ENCODE results near the gene CMSS1.

The CMSS1 gene

DNA sequence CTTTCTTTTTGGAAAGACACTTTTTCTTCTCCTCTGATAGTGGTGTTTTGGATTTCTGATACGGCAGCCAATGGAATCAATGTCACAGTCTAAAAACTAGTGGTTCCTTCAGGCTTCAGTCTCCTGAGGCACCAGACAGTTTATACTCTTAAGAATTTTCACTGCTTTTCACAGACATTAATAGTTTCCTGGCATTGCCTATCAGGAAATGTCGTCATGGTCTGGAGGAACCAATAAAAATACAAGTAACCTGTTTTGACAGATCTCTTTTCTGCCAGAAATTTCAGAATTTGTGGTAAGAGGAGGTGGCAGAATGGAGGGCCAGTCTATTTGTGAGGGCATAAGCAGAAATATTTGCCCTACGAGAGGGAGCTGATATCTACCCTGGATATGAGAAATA lies 251.8 kb downstream of the CMSS1 start:
- no peak for DNase-seq

DNA sequence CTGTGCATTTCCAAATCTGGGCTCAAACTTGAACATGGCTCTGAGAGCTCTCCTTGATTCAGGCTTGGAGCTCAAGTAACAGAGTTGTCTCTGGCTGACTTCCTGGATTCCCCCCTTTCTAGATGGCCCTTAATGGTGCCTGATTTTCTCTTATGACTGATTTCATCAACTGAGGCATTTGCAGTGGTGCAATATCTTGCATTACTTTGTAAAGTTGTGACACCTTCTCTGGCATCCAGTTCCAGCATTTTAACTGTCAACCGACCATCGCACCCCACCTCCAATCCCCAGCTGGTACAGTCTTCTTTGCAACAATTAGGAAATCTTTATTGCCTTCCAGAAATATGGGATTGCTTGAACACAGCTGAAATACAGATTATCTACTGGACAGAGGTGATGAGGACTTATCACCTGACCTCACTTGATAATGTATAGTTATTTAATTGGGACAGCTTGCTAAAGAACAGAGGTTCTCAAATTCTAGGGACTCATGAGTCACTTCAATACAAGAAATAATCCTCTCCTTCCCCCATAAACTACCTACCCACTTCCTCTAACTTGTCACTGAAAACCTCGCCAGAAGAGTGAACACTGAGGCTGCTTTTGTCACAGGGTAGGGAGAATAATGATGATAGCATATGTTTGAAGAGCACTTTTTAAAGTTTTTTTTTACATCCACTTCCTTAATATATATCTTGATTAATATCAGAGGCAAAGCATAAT lies 254.8 kb downstream of the CMSS1 start:
- no peak for DNase-seq

DNA sequence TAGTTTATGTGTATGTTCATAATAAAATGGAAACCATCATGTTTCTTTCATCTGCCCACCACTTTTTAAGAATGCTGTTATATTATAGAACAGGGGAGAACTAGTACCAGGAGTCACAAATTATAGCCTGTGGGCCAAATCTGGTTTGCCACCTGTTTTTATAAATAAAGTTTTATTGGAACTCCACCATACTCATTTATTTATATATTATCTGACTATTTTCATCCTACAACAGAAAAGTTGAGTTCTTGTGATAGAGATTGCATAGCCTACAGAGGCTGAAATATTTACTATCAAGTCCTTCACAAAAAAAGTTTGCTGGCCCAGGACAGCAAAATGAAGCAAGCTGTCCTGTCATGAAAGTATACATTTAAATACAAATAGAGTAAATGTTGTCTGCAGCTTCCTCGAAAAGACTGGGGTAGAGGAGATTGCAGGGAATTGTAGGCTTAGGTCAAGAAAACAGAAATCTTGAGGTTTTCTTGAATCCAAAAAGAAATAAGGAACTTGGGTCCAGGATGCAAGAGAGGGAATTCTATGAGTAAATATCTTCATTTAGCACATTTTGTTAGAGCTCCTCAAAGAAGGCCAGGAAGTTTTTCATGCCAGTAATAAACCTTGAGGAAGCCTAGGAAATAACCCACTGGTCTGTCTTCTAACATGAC lies 255.5 kb downstream of the CMSS1 start:
- no peak for DNase-seq

DNA sequence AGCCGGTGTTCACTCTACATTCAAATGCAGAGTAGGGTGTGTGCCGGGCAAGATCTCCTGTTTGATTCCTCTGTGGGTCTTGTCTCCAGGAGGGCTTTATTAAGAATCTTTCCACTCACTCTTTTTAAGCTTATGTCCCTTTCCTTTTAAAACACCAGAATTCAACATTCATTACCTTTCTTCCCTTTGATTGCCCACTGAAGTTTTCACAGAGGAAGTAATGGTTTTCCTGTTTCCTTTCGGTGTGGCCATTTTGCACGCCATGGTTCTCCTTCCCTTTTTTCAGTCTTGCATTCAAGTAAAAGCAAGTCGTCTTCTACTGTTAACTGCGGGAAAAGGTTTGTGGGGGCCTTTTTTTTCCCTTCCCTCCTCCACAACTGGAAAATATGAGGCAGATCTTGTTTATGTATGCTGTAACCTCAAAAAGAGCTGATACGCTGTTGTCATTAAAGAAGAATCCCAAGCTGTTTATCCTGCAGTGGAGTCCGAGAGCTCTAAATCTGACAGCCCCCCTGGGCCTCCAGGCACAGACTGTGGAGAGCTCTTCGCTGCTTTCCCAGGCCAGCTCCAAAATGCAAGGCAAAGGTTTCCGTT lies 256.1 kb downstream of the CMSS1 start:
- no peak for DNase-seq

DNA sequence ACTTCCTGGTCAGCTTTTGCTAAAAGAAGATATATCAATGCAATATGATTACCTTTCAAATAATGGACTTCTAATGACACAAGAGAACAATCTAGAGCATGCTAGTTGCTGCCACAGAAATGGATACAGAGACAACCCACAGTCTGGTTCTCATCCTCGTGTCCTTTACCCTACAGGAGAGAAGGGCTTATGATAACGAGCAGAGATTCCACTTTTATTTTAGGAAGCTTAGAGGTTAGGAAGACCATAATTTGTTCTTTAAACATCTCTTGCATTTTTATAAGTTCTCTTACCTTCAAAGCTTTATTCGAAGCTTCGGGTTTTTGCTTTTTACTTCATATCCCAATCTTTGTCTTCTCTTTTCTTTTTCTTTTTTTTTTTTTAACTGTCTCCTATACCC lies 257.5 kb downstream of the CMSS1 start:
- DNase-seq = no peak

DNA sequence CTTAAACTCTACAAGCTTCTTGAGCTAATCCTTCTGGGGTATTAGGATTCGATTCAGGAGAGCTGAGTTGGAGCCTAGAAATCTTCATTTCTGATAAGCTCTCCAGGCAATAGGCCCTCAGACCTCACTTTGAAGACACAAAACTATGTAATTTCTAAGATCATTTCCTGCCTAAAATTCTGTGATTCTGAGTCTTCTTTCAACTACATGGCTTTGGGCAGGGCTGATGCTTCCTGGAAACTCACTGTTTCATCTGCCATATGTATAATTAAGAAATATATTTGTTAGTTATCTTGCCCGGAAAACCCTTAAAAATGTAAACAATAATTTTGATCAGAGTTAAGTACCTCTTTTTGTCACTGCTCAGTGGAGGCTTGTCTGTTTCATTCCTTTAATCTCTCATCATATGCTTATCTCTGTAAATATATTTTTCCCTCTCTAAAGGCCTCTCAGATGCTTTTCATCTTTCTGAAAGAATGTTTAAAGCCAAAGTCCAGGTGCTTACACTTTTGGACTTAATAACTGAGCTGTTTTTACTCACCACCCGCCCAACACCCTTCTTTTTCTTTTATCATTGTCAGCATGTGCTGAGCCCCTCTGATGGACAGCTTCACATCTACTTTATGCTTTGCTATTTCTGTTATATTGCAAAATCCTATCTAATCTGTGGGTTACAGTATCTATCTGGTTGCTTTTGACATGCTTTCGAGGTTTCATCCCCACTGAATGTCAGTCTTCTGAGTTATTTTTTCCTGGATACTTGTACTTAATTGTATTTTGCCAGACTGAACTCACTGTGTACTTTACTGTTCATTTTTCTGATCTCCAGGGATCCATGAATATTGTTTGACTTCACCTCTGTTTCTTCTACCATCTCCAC lies 258.4 kb downstream of the CMSS1 start:
- DNase-seq = no peak

DNA sequence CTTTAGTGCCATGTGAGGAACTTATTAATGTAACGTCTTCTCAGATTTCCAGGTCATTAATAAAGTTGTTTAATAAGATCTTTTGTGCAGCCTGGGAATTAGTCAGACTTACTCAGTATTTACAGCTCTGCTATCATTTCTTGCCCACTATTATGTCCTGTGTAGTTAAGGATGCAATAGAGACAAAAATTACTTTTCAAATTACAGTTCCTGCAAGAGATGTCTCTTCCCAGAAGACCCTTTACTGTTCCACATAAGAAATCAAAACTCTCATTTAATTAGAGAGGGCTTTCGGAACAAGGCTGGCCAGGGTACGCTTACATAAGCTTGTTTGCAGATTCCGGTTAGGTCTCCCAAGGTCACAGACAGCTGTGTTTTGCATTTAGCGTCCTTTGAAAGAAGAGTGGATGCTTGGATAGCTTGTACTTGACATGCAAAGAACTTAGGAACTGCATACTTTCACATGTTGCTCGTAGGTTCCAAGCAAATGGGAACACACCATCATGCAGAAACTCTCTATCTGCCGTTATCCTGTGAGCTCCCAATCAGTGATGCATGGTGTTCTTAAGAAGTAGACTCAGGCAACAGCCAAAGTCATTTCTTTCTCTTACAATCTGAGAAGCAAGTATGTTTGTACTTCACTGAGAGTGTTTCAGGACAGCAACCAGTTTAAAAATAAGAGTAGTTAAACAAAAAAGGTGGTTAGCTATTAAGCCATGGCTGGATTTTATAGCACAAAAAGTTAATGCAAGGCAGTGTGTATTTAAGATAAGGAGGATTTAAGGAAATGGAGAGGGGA lies 259.3 kb downstream of the CMSS1 start:
- DNase-seq = no peak

DNA sequence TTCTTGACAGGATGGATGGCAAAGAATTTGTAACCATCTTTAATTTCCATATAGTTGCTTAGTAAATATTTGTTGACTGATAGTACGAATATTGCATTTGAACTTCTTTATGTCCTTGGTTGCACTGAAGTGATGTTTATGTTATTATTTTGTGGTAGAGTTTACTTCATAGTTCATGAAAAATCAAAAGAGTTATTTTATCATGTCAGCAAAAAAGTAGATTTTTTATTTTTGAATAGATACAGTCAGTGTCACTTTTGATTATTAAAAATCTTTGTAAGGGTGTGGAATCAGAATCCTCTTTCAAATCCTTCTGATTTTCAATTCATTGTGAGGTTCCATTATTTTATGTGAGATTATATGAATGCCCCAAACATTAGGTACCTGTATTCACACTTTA lies 261.7 kb downstream of the CMSS1 start:
- no peak for DNase-seq

DNA sequence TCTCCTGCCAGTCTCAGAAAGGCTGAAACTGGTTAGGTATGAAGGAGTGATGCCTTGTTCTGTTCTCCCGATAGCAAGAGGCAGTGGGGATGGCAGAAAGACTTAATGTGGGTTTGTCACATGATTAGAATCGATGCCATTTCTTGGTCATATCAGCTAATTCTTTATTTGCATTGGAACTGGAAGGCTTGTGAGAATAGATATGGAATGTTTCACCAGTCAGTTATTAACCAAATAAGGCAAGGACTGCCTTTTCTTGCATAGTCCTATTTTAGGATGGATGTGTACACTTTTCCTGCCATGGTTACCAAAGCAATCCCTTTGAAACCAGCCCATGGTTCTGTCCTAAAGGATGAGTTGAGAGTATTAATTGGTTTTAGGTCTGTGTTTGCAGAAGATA lies 262.9 kb downstream of the CMSS1 start:
- DNase-seq = no peak

DNA sequence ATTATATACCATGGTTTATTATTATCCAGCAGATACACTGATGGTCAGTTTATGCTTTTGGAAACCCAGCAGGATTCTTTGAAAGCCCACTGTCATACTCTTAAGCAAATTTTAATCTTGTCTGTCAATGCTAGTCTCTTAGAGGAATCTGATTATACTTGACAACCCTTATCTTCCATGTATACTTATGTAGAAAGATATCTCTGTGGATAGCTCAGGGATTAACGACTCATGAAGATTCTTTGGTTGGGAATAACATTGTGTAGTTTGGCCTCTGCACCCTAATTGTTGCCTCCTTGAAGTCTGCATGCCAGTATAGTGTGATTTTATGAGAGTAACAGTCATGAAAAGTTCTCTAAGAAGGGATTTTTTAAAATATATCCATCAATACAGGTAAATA lies 263.6 kb downstream of the CMSS1 start:
- no peak for DNase-seq

DNA sequence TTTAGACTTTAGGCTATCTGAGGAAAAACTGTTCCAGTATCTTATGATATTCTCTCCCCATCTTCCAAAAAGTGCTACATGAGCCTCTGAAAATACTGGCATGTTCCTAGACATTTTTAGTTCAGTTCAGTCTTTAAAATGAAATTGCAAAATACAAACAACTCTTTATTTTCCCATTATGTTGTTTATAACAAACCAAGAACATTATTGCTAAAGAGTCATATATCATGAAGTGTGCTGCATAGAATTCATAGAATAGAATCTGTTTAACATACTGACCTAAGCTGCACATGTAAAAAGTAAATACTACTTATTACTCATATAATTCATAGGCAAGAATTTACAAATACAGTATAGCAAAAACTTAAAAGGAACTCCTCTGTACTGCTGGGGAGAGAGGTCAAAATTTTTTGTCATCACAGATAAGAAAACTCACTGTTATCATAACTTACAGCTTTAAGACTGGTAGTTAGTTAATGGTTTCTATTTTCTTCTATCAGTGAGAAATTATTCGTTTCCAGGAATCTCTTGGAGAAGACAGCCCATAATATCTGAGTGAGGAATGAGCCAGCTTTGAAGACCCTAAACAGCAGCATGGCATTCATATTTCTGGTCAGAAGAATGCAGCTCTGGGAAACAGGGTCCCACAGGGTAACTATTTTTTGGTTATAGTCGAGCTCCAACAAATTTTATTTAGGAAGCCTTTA lies 264.5 kb downstream of the CMSS1 start:
- no peak for DNase-seq

DNA sequence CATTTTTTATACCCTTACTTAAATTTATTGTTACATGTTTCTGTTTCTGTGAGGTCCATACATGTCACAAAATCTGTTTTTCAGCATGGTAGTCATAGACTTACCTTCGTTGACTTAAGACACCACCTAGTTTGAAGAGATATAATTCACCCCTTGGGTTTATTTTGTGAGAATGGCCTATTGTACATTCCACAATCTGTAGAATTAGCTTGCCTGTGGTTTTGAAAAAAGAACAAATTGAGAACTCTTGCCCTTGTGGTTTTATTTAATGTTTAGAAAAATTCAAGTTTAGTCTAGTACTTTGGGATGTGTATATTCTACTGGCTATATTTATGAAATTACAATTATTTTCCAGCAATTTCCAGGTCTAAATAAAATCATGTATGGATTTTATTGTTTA lies 265.1 kb downstream of the CMSS1 start:
- no peak for DNase-seq

DNA sequence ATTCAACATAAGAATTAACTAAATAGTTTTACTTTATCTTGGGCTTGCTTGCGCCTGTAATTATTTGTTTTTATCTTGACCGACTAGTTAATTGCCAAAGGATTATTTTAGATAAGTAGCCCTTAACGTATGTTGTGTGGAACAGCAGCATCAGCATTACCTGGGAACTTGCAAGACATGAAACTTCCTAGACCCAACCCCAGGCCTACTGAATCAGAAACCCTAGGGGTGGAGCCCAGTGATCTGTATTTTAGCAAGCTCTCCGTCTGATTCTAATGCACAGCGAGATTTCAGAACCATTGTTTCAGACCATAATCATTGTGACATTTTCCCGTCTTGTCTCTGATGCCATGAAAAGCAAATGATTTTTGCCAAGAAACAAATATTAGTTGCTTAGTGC lies 265.5 kb downstream of the CMSS1 start:
- DNase-seq = no peak

DNA sequence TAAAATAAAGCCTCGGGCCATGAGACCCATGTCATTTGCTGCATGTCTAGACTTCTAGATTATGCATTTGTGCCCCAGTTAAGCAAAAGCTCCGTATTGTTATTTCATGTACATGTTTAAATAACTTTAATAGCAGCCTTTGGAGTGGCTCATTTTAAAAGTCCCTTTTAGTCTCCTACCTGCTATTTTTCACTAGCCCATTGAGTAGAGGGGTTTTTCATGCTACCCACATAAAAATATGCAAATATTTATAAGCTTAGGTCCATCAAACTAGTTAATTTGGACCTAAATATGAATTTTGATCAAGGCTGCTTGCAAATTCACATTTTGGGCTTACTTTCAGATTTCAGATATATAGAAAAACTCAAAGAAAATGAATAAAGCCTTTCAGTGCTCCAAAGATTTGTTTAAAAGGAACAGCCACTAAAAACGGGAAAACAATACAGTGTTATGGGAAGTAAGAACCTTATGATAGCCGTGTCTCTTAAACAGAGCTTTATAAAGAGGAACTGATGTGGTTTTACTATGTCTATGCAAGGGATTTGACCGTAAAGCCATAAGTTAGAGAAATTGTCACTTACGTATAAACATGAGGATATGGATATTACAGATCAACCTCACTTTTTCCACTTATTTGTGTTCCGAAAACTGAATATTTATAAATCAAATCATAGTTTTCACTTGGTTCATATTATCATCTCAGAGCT lies 266.6 kb downstream of the CMSS1 start:
- no peak for DNase-seq

DNA sequence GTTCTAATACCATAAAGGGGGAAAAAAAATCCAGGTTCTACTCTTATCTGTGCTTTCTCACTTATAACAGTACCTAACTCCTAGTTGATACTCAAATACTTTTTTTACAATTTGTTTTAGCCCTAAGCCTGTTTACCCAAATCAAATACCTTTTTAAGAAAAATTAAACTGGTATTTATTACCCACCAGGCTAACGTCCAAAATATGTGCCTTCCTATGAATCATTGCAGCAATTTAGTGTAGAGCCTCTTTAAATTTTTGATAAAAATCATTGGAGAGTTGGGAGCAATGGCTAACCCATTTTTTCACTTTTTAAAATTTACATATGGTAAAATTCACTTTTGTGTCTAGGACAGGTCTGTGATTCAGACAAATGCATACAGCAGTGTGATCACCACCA lies 268.7 kb downstream of the CMSS1 start:
- no peak for DNase-seq

DNA sequence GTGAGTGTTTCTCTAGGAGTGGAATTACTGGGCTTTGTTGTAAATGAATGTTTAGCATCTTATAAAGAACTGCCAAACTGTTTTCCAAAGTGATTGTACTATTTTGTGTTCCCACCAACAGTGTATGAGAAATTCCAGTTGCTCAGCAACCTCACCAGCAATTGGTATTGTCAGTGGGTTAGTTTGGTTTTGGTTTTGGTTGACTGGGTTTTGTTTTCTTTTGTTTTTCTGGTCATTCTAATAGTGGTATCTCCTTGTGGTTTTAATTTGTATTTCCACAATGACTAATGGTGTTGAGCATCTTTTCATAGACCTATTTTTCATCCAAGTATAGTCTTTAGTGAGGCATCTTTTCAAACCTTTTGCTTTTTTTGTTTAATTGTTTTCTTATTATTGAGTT lies 269.5 kb downstream of the CMSS1 start:
- peak; percentile 95 for DNase-seq

DNA sequence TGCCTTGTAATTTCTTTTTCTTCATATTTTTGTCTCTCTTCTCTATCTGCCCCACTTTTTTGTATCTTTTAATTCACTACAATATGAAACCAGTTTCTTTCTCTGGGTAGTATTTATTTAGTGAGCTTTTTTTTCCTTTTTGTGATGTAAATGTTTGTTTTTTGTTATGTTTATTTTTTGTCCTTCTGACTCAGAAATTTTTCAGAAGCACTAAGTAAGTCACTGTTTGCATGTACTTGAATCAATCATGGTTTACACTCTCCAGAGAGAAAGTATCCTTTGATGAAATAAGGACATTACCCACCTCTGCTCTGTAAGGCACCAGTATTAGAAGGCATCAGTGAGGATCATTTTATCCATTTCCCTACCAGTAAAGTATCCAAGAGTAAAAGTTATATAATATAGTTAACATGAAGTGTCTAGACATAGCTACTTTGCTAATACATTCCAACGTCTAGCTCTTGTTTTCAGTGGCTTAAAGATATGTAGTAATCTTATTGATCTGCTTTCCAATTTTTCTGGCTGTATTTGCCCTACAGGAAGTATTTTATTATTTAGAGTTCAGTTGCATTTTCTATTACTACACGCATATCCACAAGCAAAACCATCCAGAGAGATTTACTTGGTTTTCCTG lies 271.2 kb downstream of the CMSS1 start:
- no peak for DNase-seq

DNA sequence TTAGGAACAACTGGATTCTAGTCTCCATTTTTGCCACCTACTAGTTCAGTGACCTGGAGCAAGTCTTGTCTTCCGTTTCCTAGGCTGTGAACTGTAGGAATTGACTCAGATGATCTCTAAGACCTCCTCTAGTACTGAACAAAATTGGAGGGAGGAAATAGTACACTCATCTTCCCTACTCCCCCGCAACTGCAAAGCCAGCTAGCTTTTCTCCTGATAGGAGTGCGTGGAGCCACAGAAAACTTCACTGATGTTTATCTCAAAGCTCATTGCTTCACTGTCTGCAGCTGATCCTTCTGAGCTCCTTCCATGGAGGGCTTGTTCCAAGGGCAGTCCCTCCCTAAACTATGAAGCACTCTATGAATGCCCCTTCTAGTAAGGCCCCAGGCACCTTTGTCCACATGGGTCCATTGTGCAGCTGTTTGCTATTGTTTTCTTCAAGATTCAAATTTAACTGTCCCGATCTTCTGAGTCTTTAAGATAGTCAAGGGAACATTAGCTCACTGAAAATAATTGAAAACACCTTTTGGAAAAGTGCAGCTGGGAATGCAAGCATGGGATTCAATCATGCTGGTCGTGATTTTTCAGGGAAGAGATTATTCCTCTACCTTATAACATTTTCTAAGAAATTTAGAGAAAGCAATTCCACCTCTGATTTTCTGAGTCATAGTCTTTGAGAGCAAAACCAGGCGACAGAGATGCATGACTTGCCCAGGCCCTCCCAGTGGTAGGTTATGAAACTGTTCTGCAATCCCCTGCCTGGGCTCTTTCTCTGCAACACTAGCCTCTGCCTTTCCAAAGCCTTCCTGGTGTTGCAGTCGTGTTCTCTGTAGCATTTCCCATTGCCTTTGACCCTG lies 272.4 kb downstream of the CMSS1 start:
- peak; percentile 64 for DNase-seq

DNA sequence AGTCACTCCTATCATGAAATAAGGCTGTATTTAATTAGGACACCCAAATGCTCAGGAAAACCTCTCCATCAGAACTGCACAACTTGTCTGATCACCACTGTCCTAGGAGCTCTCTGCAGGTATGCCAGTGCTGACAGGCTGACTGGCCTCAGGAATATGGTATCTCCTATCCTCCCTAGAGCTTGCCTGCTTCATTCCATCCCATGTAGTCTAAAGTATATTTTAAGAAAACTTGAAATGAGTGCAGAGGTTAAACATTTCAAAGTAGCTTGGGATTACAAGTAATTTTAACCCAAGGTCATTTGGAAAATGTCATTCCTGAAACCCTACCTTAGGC lies 273.0 kb downstream of the CMSS1 start:
- no peak for DNase-seq

DNA sequence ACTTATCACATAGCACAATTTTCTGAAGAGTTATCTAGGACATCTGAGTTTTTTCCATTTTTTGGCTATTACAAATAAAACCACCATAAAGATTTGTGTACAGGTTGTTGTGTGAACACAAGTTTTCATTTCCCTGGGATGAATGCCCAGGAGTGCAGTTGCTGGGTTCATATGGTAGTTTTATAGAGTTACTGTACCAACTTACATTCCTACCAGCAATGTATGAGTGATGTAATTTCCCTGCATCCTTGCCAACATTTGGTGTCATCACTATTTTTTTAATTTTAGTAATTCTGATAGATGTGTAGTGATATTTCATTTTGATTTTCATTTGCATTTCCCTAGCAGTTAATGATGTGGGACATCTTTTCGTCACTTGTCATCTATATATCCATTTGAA lies 276.2 kb downstream of the CMSS1 start:
- DNase-seq = no peak

Measured in kidney glomerular epithelial cell (primary cell).